ENCODE measurements around the gene DOK7.

DOK7 gene

GRCh38 chr4:3492741-3493719, 29.9 kb downstream of the DOK7 start:
- DNase-seq = no peak

- DNase-seq = no peak
These were observed 30.8 kb downstream of the DOK7 start for GRCh38 chr4:3493720-3494461.

GRCh38 chr4:3494462-3494871, 31.4 kb downstream of the DOK7 start:
- DNase-seq = no peak

- no peak for DNase-seq
These were observed 32.3 kb downstream of the DOK7 start for GRCh38 chr4:3495204-3495975.

- DNase-seq = no peak
These were observed 32.9 kb downstream of the DOK7 start for GRCh38 chr4:3496021-3496420.

GRCh38 chr4:3497095-3497494, 34.0 kb downstream of the DOK7 start:
- no peak for DNase-seq

- DNase-seq = no peak
These were observed 34.6 kb downstream of the DOK7 start for GRCh38 chr4:3497523-3498389.

- no peak for DNase-seq
These were observed 35.3 kb downstream of the DOK7 start for GRCh38 chr4:3498407-3498806.

- DNase-seq = no peak
These were observed 35.9 kb downstream of the DOK7 start for GRCh38 chr4:3498901-3499510.

GRCh38 chr4:3499710-3500109, 36.6 kb downstream of the DOK7 start:
- no peak for DNase-seq

GRCh38 chr4:3500111-3500510, 37.0 kb downstream of the DOK7 start:
- DNase-seq = no peak

- DNase-seq = no peak
These were observed 37.6 kb downstream of the DOK7 start for GRCh38 chr4:3500634-3501101.

- DNase-seq = no peak
These were observed 38.2 kb downstream of the DOK7 start for GRCh38 chr4:3501126-3501824.

GRCh38 chr4:3501825-3502425, 38.8 kb downstream of the DOK7 start:
- no peak for DNase-seq

- no peak for DNase-seq
These were observed 40.1 kb downstream of the DOK7 start for GRCh38 chr4:3502941-3503936.

GRCh38 chr4:3505231-3505630, 42.1 kb downstream of the DOK7 start:
- DNase-seq = no peak

- no peak for DNase-seq
These were observed 45.4 kb downstream of the DOK7 start for GRCh38 chr4:3508542-3508941.

- DNase-seq = no peak
These were observed 47.4 kb downstream of the DOK7 start for GRCh38 chr4:3510481-3510880.

- no peak for DNase-seq
These were observed 48.1 kb downstream of the DOK7 start for GRCh38 chr4:3511187-3511586.
